Measurements from ENCODE around the gene TRAF3IP1.

- TF ChIP-seq CTCF (IDR thresholded peaks at IDR 0.05) (no peak), POLR2A (IDR thresholded peaks at IDR 0.05) (no peak), EP300 (IDR thresholded peaks at IDR 0.05; ENCODE audit: low read depth) (no peak), POLR2AphosphoS5 (IDR thresholded peaks at IDR 0.05) (no peak)
These were observed 37.2 kb upstream of the TRAF3IP1 start for GRCh38 chr2:238282861-238283738.
